HG03095 (cell line): ENCODE data around the gene HMGCL.
"Not testable (repeated sequence)": the region's sequence is repeated elsewhere in the genome, so short reads cannot be mapped to it uniquely, and the experiment has no call there.

Experiments used
- ATAC-seq: cut with Tn5 transposase; IDR thresholded peaks from one replicate; pipeline ENCODE4 v1.9.1; 2021; ENCODE audit warnings: moderate library complexity; ENCODE audit not compliant: unreplicated experiment

HMGCL gene

GRCh38 chr1:23827717-23828116, 2.5 kb upstream of the HMGCL start:
- ATAC-seq, result no peak

- not testable (repeated sequence) for ATAC-seq
Measured at GRCh38 chr1:23826590-23826989, 1.4 kb upstream of the HMGCL start.

GRCh38 chr1:23825762-23826522, 713 bp upstream of the HMGCL start:
- no peak for ATAC-seq

- ATAC-seq, result no peak
Measured at GRCh38 chr1:23824711-23825075, 536 bp downstream of the HMGCL start.

GRCh38 chr1:23823767-23824166, 1.5 kb downstream of the HMGCL start:
- no peak for ATAC-seq

GRCh38 chr1:23817633-23818032, 7.6 kb downstream of the HMGCL start:
- ATAC-seq, result no peak

GRCh38 chr1:23816906-23817305, 8.3 kb downstream of the HMGCL start:
- no peak for ATAC-seq

- ATAC-seq, result no peak
Measured at GRCh38 chr1:23816361-23816760, 8.9 kb downstream of the HMGCL start.

GRCh38 chr1:23814016-23814415, 11.2 kb downstream of the HMGCL start:
- no peak for ATAC-seq

GRCh38 chr1:23810818-23811540, 14.2 kb downstream of the HMGCL start:
- no peak for ATAC-seq

- ATAC-seq, result no peak
Measured at GRCh38 chr1:23809751-23810171, 15.5 kb downstream of the HMGCL start.

GRCh38 chr1:23807453-23807852, 17.8 kb downstream of the HMGCL start:
- no peak for ATAC-seq

- ATAC-seq, result no peak
Measured at GRCh38 chr1:23806280-23806679, 18.9 kb downstream of the HMGCL start.

- no peak for ATAC-seq
Measured at GRCh38 chr1:23805025-23805424, 20.2 kb downstream of the HMGCL start.

- no peak for ATAC-seq
Measured at GRCh38 chr1:23804183-23804835, 20.9 kb downstream of the HMGCL start.

- no peak for ATAC-seq
Measured at GRCh38 chr1:23803674-23804073, 21.6 kb downstream of the HMGCL start.

- not testable (repeated sequence) for ATAC-seq
Measured at GRCh38 chr1:23802809-23803342, 22.4 kb downstream of the HMGCL start.

GRCh38 chr1:23801876-23802275, 23.4 kb downstream of the HMGCL start:
- no peak for ATAC-seq

GRCh38 chr1:23801338-23801748, 23.9 kb downstream of the HMGCL start:
- ATAC-seq, result no peak

- ATAC-seq, result peak; percentile 61
Measured at GRCh38 chr1:23800400-23801337, 24.6 kb downstream of the HMGCL start, which contains the start of gene GALE. GALE (minus strand) TSS chr1:23800754; CDS start chr1:23799007, 1,747 bp downstream.
